AG04449 (cell line): ENCODE results near the gene EXT2.

Experiments
- CTCF ChIA-PET: fragments of 350-600 bp; formaldehyde crosslinking; extraction: SDS; loops from one replicate; lab custom pipeline; 2021; ENCODE audit warnings: antibody characterized with exemption; lab: Yijun Ruan, JAX
- POLR2A ChIA-PET: fragments of 400-600, 350-600 bp; formaldehyde crosslinking; extraction: SDS; loops from one replicate; lab custom pipeline; 2020; ENCODE audit warnings: antibody characterized with exemption, inconsistent platforms; lab: Yijun Ruan, JAX
- DNase-seq: peaks from one replicate; pipeline ENCODE4 v3.0.0-alpha.2; 2010; ENCODE audit warnings: low read depth, low spot score
- H3K4me3 ChIP-seq: 2 replicates; pipeline ENCODE4 v1.5.1; 2011; ENCODE audit warnings: low read depth, mild to moderate bottlenecking, control low read depth, low read length
- TF ChIP-seq, protein P1 (sequence below): IDR thresholded peaks from one replicate; pipeline ENCODE4 v1.5.1; 2011; ENCODE audit warnings: mild to moderate bottlenecking, moderate library complexity, low read length, control low read depth, inconsistent platforms; ENCODE audit not compliant: insufficient read depth; ENCODE audit errors: missing control alignments

Gene EXT2

GRCh38 chr11:44138980-44139379 lies 43.5 kb downstream of the EXT2 start:
- no peak overlapping the region for H3K4me3 ChIP-seq
- TF ChIP-seq, protein P1, sequence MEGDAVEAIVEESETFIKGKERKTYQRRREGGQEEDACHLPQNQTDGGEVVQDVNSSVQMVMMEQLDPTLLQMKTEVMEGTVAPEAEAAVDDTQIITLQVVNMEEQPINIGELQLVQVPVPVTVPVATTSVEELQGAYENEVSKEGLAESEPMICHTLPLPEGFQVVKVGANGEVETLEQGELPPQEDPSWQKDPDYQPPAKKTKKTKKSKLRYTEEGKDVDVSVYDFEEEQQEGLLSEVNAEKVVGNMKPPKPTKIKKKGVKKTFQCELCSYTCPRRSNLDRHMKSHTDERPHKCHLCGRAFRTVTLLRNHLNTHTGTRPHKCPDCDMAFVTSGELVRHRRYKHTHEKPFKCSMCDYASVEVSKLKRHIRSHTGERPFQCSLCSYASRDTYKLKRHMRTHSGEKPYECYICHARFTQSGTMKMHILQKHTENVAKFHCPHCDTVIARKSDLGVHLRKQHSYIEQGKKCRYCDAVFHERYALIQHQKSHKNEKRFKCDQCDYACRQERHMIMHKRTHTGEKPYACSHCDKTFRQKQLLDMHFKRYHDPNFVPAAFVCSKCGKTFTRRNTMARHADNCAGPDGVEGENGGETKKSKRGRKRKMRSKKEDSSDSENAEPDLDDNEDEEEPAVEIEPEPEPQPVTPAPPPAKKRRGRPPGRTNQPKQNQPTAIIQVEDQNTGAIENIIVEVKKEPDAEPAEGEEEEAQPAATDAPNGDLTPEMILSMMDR, result no peak
- POLR2A ChIA-PET, result no interaction called here
- CTCF ChIA-PET, result interaction anchor here (0.6 to 4.4 kb wide), 9 partner anchors 9 to 400 kb away, joined by 3 to 28 read pairs (median 4); partner anchors contain the start of gene EXT2
- no peak for DNase-seq

- ChIA-PET CTCF (interaction anchor here (0.6 to 4.4 kb wide), 6 partner anchors 10 to 400 kb away, joined by 3 to 28 read pairs (median 4); partner anchors contain the start of gene EXT2), POLR2A (no interaction called here)
- no peak for DNase-seq
- H3K4me3 ChIP-seq, result no peak overlapping the region
- TF ChIP-seq, protein P1, result no peak
Measured at GRCh38 chr11:44139565-44140330, 44.3 kb downstream of the EXT2 start.

- TF ChIP-seq, protein P1, result no peak
- H3K4me3 ChIP-seq, result no peak overlapping the region
- ChIA-PET POLR2A (no interaction called here), CTCF (interaction anchor here (0.9 to 4.4 kb wide), 4 partner anchors 8 to 146 kb away, joined by 3 to 28 read pairs (median 4); partner anchors contain the start of gene EXT2)
- no peak for DNase-seq
Measured at GRCh38 chr11:44140372-44140771, 44.9 kb downstream of the EXT2 start.

DNA sequence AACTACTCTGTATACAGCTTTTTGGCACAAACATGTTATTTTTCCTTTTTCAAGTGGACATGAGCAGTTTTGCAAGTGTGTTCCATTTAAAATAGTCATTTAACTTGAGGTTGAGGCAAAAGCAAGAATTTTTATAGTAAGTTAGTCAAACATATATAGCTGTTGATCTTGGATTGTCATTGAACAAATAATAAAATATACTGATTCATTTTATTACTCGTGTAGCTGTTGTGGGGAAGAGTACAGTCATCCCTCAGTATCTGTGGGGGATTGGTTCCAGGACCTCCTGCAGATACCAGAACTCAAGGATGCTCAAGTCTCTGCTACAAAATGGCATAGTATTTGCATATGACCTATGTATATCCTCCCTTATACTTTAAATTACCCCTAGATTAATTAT lies 45.3 kb downstream of the EXT2 start:
- no peak for DNase-seq
- TF ChIP-seq, protein P1, result no peak
- H3K4me3 ChIP-seq, result no peak overlapping the region
- ChIA-PET POLR2A (no interaction called here), CTCF (interaction anchor here (0.9 to 4.4 kb wide), 4 partner anchors 8 to 145 kb away, joined by 3 to 28 read pairs (median 4); partner anchors contain the start of gene EXT2)

DNA sequence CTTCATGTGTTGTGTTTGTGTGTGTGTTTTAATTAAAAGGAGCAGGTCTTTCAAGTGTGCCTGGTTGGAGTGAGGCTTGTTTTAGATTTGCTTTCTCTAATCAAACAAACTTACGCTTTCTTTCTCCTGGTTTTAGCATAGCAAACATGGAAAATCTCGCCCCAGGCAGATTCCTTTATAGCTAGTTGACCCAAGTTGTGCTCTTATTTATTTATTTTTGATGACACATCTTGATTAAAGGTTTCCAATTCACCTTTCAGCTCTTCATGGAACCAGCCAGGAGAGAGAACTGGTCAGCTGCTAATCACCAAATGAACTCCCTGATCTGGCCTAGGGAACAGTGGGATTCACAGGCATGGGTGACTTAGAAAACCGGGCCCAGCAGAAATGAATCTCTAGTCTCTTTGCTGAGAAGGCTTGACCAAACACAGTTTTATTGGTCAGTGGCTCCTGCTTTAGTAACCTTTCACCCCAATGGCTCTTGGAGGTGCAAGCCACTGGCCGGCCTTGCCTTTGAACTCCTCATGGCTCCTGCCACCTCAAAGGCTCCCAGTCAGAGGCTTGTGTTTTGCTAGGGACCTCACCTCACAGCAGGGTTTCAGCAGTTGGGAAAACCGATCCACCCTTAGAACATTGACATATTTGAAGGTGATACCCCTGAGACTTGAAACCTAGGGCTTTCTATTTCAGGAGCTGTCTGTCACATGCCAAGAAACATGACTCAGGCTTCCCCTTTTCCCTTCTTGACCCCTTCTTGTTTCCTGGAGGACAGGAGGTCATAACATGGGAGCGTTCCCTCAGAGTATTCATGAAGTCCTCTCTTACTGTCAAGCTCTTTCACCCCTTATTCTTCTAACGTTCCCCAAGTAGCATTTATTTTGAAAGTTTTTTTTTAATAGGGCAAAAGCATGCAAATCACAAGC lies 48.8 kb downstream of the EXT2 start:
- H3K4me3 ChIP-seq, result no peak overlapping the region
- DNase-seq, result no peak
- ChIA-PET CTCF (interaction anchor here (0.9 to 3.2 kb wide), 5 partner anchors 11 to 142 kb away, joined by 3 to 9 read pairs (median 4); partner anchors contain the start of gene EXT2), POLR2A (no interaction called here)
- TF ChIP-seq, protein P1, result no peak
